ENCODE measurements around the gene AUTS2. TPM values are rescaled to one million over a fixed set of nuclear protein-coding genes. Genes with fewer than 3 reads are reported as not detected.

The AUTS2 gene
- total RNA-seq, 5 donors from 2014 or later (not counting 1 experiment from before 2014, with no cell fraction given) = 10.6 to 66.2 (median 37.6) TPM

GRCh38 chr7:70674571-70675010, 1076.3 kb downstream of the AUTS2 start:
- Histone ChIP-seq H3K4me1 (ENCODE audit: control insufficient read depth in 1 of 2, extremely low read depth in 1 of 2, insufficient read depth in 2 of 2, low read length in 2 of 2) (peaks cover 7 to 21% of the 10 kb centered on the region in 2 experiments), H3K27me3 (replicated peaks in 1 of 2; ENCODE audit: control insufficient read depth in 2 of 2, extremely low read depth in 1 of 2, insufficient read depth in 2 of 2, low read length in 1 of 2) (no peaks in the 10 kb centered on the region), H3K9me3 (no peaks in the 10 kb centered on the region), H3K36me3 (ENCODE audit: control insufficient read depth in 2 of 2, extremely low read depth in 1 of 2, insufficient read depth in 1 of 2, low read length in 1 of 2) (no peaks in the 10 kb centered on the region), H3K27ac (ENCODE audit: low read length) (no peak overlapping the region), H3K4me3 (ENCODE audit: control insufficient read depth in 1 of 2, extremely low read depth in 1 of 2, low read length in 1 of 2) (no peak overlapping the region)
- ChIA-PET POLR2A (no interaction called here), CTCF (interaction anchor here in 1 of 2 donors (0.6 kb wide), 1 partner anchor 73 kb away, joined by 3 read pairs; no protein-coding TSS in a partner anchor)
- peaks cover 0 to 2% of the 10 kb centered on the region in 2 donors for H3K27me3 Mint-ChIP-seq
- peaks cover 17 to 22% (median 17%) of the 10 kb centered on the region in 3 donors for H3K4me1 Mint-ChIP-seq
- H3K27ac Mint-ChIP-seq = no peak overlapping the region
- no peaks in the 10 kb centered on the region for H3K36me3 Mint-ChIP-seq
- ATAC-seq (replicated peaks in 1 of 4) (no peak), DNase-seq (no peak)
- peaks cover 0 to 4% (median 0%) of the 10 kb centered on the region in 3 donors for H3K9me3 Mint-ChIP-seq
- WGBS (ENCODE audit: insufficient coverage) = 100% methylated on average over 1 of the region's 5 CpGs
- H3K4me3 Mint-ChIP-seq = no peak overlapping the region

GRCh38 chr7:70676243-70676642, 1078.0 kb downstream of the AUTS2 start:
- ATAC-seq (replicated peaks in 1 of 4) (no peak), DNase-seq (no peak)
- H3K4me3 Mint-ChIP-seq = no peak overlapping the region
- peaks cover 0 to 2% of the 10 kb centered on the region in 2 experiments for H3K27me3 ChIP-seq (replicated peaks in 1 of 2; ENCODE audit: control insufficient read depth in 2 of 2, extremely low read depth in 1 of 2, insufficient read depth in 2 of 2, low read length in 1 of 2)
- POLR2A ChIA-PET = no interaction called here
- H3K27ac Mint-ChIP-seq = no peak overlapping the region
- H3K9me3 Mint-ChIP-seq = peaks cover 0 to 4% (median 0%) of the 10 kb centered on the region in 3 donors
- H3K4me1 ChIP-seq (ENCODE audit: control insufficient read depth in 1 of 2, extremely low read depth in 1 of 2, insufficient read depth in 2 of 2, low read length in 2 of 2) = peaks cover 3 to 20% of the 10 kb centered on the region in 2 experiments
- H3K36me3 Mint-ChIP-seq = no peaks in the 10 kb centered on the region
- no peak overlapping the region for H3K4me3 ChIP-seq (ENCODE audit: control insufficient read depth in 1 of 2, extremely low read depth in 1 of 2, low read length in 1 of 2)
- WGBS (ENCODE audit: insufficient coverage) = 87% methylated on average over 3 of the region's 5 CpGs
- no peaks in the 10 kb centered on the region for H3K27me3 Mint-ChIP-seq
- H3K4me1 Mint-ChIP-seq = peaks cover 17 to 22% (median 18%) of the 10 kb centered on the region in 3 donors
- CTCF ChIA-PET = no interaction called here
- H3K36me3 ChIP-seq (ENCODE audit: control insufficient read depth in 2 of 2, extremely low read depth in 1 of 2, insufficient read depth in 1 of 2, low read length in 1 of 2) = no peaks in the 10 kb centered on the region
- no peaks in the 10 kb centered on the region for H3K9me3 ChIP-seq
- H3K27ac ChIP-seq (ENCODE audit: low read length) = no peak overlapping the region

- Mint-ChIP-seq H3K4me3 (peak overlapping the region in 1 of 3 donors; percentile 15), H3K27me3 (no peaks in the 10 kb centered on the region), H3K27ac (peak overlapping the region; percentile 64 to 85), H3K9me3 (peaks cover 0 to 4% (median 0%) of the 10 kb centered on the region in 3 donors), H3K4me1 (peaks cover 22 to 37% (median 32%) of the 10 kb centered on the region in 3 donors), H3K36me3 (no peaks in the 10 kb centered on the region)
- ChIA-PET CTCF (no interaction called here), POLR2A (no interaction called here)
- peak in 1 of 4 experiments; percentile 58 for ATAC-seq (replicated peaks in 1 of 4)
- Histone ChIP-seq H3K4me1 (ENCODE audit: control insufficient read depth in 1 of 2, extremely low read depth in 1 of 2, insufficient read depth in 2 of 2, low read length in 2 of 2) (peaks cover 14 to 31% of the 10 kb centered on the region in 2 experiments), H3K36me3 (ENCODE audit: control insufficient read depth in 2 of 2, extremely low read depth in 1 of 2, insufficient read depth in 1 of 2, low read length in 1 of 2) (no peaks in the 10 kb centered on the region), H3K4me3 (ENCODE audit: control insufficient read depth in 1 of 2, extremely low read depth in 1 of 2, low read length in 1 of 2) (no peak overlapping the region), H3K27ac (ENCODE audit: low read length) (peak overlapping the region; percentile 40), H3K27me3 (replicated peaks in 1 of 2; ENCODE audit: control insufficient read depth in 2 of 2, extremely low read depth in 1 of 2, insufficient read depth in 2 of 2, low read length in 1 of 2) (peaks cover 0 to 2% of the 10 kb centered on the region in 2 experiments), H3K9me3 (no peaks in the 10 kb centered on the region)
- WGBS (ENCODE audit: insufficient coverage) = 0% methylated on average over 1 of the region's 4 CpGs
- DNase-seq = no peak
Measured at GRCh38 chr7:70678621-70679251, 1080.5 kb downstream of the AUTS2 start.

GRCh38 chr7:70679661-70680060, 1081.4 kb downstream of the AUTS2 start:
- Mint-ChIP-seq H3K4me3 (peak overlapping the region in 2 of 3 donors; percentile 38 to 49), H3K36me3 (no peaks in the 10 kb centered on the region), H3K27me3 (no peaks in the 10 kb centered on the region), H3K4me1 (peaks cover 22 to 37% (median 32%) of the 10 kb centered on the region in 3 donors), H3K9me3 (peaks cover 0 to 4% (median 0%) of the 10 kb centered on the region in 3 donors), H3K27ac (peak overlapping the region; percentile 47 to 73)
- peak in 1 of 35 experiments; percentile 59 for DNase-seq
- ATAC-seq (replicated peaks in 1 of 4) = peak in 2 of 4 experiments; percentile 49 to 62
- ChIA-PET POLR2A (no interaction called here), CTCF (no interaction called here)
- peaks cover 14 to 31% of the 10 kb centered on the region in 2 experiments for H3K4me1 ChIP-seq (ENCODE audit: control insufficient read depth in 1 of 2, extremely low read depth in 1 of 2, insufficient read depth in 2 of 2, low read length in 2 of 2)
- H3K36me3 ChIP-seq (ENCODE audit: control insufficient read depth in 2 of 2, extremely low read depth in 1 of 2, insufficient read depth in 1 of 2, low read length in 1 of 2) = no peaks in the 10 kb centered on the region
- H3K27me3 ChIP-seq (replicated peaks in 1 of 2; ENCODE audit: control insufficient read depth in 2 of 2, extremely low read depth in 1 of 2, insufficient read depth in 2 of 2, low read length in 1 of 2) = peaks cover 0 to 2% of the 10 kb centered on the region in 2 experiments
- peak overlapping the region; percentile 33 for H3K27ac ChIP-seq (ENCODE audit: low read length)
- no peak overlapping the region for H3K4me3 ChIP-seq (ENCODE audit: control insufficient read depth in 1 of 2, extremely low read depth in 1 of 2, low read length in 1 of 2)
- WGBS (ENCODE audit: insufficient coverage) = 0% methylated on average over 1 of the region's 4 CpGs
- H3K9me3 ChIP-seq = no peaks in the 10 kb centered on the region

DNA sequence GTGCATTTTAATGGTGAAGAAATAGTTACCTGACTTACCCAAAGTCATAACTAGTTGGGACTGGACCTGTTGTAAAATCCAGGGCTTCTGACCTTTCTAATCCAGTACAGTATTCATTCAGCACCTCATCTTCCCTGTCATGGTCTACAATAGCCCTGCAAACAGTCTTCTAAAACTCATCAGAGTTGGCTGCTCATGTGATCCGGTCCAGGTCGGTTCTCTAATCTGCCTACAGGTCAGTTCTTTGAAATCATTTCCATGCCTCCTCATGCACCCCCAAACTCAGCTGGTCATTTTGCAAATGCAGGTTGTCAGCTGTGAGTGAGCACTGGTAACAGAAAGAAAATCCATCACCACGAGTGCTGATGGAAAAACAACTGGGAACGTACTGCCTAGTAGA, 1082.0 kb downstream of the AUTS2 start:
- no peaks in the 10 kb centered on the region for H3K9me3 ChIP-seq
- ChIA-PET CTCF (no interaction called here), POLR2A (interaction anchor here in 1 of 2 donors (0.6 kb wide), 1 partner anchor 15 kb away, joined by 4 read pairs; no protein-coding TSS in a partner anchor)
- H3K36me3 ChIP-seq (ENCODE audit: control insufficient read depth in 2 of 2, extremely low read depth in 1 of 2, insufficient read depth in 1 of 2, low read length in 1 of 2) = no peaks in the 10 kb centered on the region
- peak overlapping the region; percentile 33 for H3K27ac ChIP-seq (ENCODE audit: low read length)
- no peak for ATAC-seq (replicated peaks in 1 of 4)
- H3K4me1 Mint-ChIP-seq = peaks cover 22 to 37% (median 32%) of the 10 kb centered on the region in 3 donors
- H3K27me3 Mint-ChIP-seq = no peaks in the 10 kb centered on the region
- no peaks in the 10 kb centered on the region for H3K36me3 Mint-ChIP-seq
- H3K27me3 ChIP-seq (replicated peaks in 1 of 2; ENCODE audit: control insufficient read depth in 2 of 2, extremely low read depth in 1 of 2, insufficient read depth in 2 of 2, low read length in 1 of 2) = peaks cover 0 to 2% of the 10 kb centered on the region in 2 experiments
- peaks cover 14 to 31% of the 10 kb centered on the region in 2 experiments for H3K4me1 ChIP-seq (ENCODE audit: control insufficient read depth in 1 of 2, extremely low read depth in 1 of 2, insufficient read depth in 2 of 2, low read length in 2 of 2)
- peaks cover 0 to 4% (median 0%) of the 10 kb centered on the region in 3 donors for H3K9me3 Mint-ChIP-seq
- no peak overlapping the region for H3K4me3 Mint-ChIP-seq
- WGBS (ENCODE audit: insufficient coverage) = 100% methylated on average over 2 of the region's 4 CpGs
- peak overlapping the region in 1 of 2 donors; percentile 46 for H3K27ac Mint-ChIP-seq
- no peak overlapping the region for H3K4me3 ChIP-seq (ENCODE audit: control insufficient read depth in 1 of 2, extremely low read depth in 1 of 2, low read length in 1 of 2)
- DNase-seq = no peak

GRCh38 chr7:70680743-70681468, 1082.6 kb downstream of the AUTS2 start:
- ChIA-PET CTCF (no interaction called here), POLR2A (interaction anchor here in 1 of 2 donors (0.6 kb wide), 1 partner anchor 16 kb away, joined by 4 read pairs; no protein-coding TSS in a partner anchor)
- H3K9me3 ChIP-seq = no peaks in the 10 kb centered on the region
- H3K27me3 ChIP-seq (replicated peaks in 1 of 2; ENCODE audit: control insufficient read depth in 2 of 2, extremely low read depth in 1 of 2, insufficient read depth in 2 of 2, low read length in 1 of 2) = peaks cover 0 to 2% of the 10 kb centered on the region in 2 experiments
- H3K36me3 Mint-ChIP-seq = no peaks in the 10 kb centered on the region
- no peaks in the 10 kb centered on the region for H3K36me3 ChIP-seq (ENCODE audit: control insufficient read depth in 2 of 2, extremely low read depth in 1 of 2, insufficient read depth in 1 of 2, low read length in 1 of 2)
- no peak overlapping the region for H3K4me3 ChIP-seq (ENCODE audit: control insufficient read depth in 1 of 2, extremely low read depth in 1 of 2, low read length in 1 of 2)
- H3K4me1 ChIP-seq (ENCODE audit: control insufficient read depth in 1 of 2, extremely low read depth in 1 of 2, insufficient read depth in 2 of 2, low read length in 2 of 2) = peaks cover 14 to 31% of the 10 kb centered on the region in 2 experiments
- no peak for ATAC-seq (replicated peaks in 1 of 4)
- peak overlapping the region; percentile 15 to 94 for H3K27ac Mint-ChIP-seq
- H3K27me3 Mint-ChIP-seq = no peaks in the 10 kb centered on the region
- 91% methylated on average over 10 of the region's 15 CpGs for WGBS (ENCODE audit: insufficient coverage)
- DNase-seq = no peak
- H3K4me1 Mint-ChIP-seq = peaks cover 22 to 37% (median 32%) of the 10 kb centered on the region in 3 donors
- H3K9me3 Mint-ChIP-seq = peaks cover 0 to 3% (median 0%) of the 10 kb centered on the region in 3 donors
- no peak overlapping the region for H3K27ac ChIP-seq (ENCODE audit: low read length)
- H3K4me3 Mint-ChIP-seq = peak overlapping the region in 1 of 3 donors; percentile 73

Measured in T-cell (primary cell).